ENCODE measurements around the gene EZR. TPM values are rescaled to one million over a fixed set of nuclear protein-coding genes. Genes with fewer than 3 reads are reported as not detected.
A peak's percentile ranks its signal among the peaks of the same experiment; 100 is the strongest.
"Not testable (repeated sequence)": the region's sequence is repeated elsewhere in the genome, so short reads cannot be mapped to it uniquely, and the experiment has no call there.

EZR gene
- total RNA-seq, 1 experiment from 2014 or later, result 201 TPM

GRCh38 chr6:158825038-158825950, 6.1 kb upstream of the EZR start:
- in situ Hi-C loops (cut with HindIII; ENCODE audit: low pct_unique_long_range_greater_than_20kb, low sequenced_read_pairs), result no loop called here
- DNase-seq (ENCODE audit: low read depth), result no peak

- in situ Hi-C loops (cut with HindIII; ENCODE audit: low pct_unique_long_range_greater_than_20kb, low sequenced_read_pairs); DNase-seq (ENCODE audit: low read depth): not testable (repeated sequence)
Measured at GRCh38 chr6:158823616-158824015, 4.4 kb upstream of the EZR start.

DNA sequence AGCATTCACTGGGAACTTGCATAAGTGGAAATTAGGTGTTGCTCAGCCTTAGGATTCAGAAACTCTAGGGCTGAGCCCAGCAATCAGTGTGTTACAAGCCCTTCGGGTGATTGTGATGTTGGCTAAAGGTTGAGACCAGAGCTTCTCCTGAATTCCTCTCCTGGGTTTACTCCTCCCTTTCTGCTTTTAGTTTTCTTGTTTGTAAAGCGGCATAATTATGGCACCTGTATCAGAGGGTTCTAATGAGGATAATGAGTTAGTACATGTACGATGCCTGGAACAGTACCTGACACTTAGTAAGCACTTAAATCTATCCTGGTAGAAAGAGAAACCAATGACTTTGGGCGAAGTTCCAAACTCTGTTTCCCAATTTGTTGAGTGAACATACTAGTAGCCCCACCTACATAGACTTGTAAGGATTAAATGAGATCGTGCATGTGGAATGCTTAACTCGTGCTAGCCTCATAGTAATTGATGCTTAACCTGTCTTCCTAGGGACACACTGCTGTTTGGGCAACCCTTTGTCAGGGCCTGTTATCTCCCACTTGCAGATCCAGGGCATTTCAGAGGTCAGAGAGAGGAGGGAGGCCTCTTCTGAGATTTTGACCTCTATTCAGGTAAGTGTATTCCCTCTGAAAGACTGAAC, 932 bp upstream of the EZR start:
- in situ Hi-C loops (cut with HindIII; ENCODE audit: low pct_unique_long_range_greater_than_20kb, low sequenced_read_pairs), result no loop called here
- DNase-seq (ENCODE audit: low read depth), result peak; percentile 10

DNA sequence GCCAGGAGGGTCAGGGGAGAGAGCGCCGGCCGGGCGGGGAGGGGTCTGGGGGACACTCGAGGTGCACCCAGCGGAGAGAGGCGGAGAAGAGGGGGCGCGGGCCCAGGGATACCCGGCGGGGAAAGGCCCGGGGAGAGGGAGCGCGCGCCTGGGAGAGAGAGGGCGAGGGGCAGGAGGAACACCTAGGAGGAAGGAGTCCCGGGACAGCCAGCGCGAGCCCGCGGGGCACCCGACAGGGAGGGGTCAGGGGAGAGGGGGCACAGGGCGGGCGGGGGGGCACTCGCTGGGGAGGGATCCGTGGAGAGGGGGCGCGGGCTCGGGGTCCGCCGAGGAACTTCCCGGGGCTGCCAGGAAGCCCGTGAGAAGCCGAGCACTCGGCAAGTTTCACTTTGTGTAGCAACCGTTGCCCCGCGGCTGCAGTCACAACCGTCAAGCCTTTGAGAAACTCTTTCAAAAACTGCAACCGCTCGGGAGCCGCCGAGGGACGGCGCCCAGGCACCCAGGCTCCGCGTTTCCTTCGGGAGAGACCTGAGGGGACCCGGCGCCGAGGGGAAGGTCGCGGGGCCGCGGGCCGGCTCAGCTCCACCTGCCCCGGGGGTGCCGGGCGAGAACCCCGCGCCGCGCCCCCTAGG, 471 bp downstream of the EZR start:
- DNase-seq (ENCODE audit: low read depth), result peak; percentile 33

GRCh38 chr6:158817728-158818580, 1.2 kb downstream of the EZR start:
- in situ Hi-C loops (cut with HindIII; ENCODE audit: low pct_unique_long_range_greater_than_20kb, low sequenced_read_pairs), result no loop called here
- peak; percentile 64 for DNase-seq (ENCODE audit: low read depth)

More for the DNA sequence above, 471 bp downstream of the EZR start:
- in situ Hi-C loops (cut with HindIII; ENCODE audit: low pct_unique_long_range_greater_than_20kb, low sequenced_read_pairs), result no loop called here

DNA sequence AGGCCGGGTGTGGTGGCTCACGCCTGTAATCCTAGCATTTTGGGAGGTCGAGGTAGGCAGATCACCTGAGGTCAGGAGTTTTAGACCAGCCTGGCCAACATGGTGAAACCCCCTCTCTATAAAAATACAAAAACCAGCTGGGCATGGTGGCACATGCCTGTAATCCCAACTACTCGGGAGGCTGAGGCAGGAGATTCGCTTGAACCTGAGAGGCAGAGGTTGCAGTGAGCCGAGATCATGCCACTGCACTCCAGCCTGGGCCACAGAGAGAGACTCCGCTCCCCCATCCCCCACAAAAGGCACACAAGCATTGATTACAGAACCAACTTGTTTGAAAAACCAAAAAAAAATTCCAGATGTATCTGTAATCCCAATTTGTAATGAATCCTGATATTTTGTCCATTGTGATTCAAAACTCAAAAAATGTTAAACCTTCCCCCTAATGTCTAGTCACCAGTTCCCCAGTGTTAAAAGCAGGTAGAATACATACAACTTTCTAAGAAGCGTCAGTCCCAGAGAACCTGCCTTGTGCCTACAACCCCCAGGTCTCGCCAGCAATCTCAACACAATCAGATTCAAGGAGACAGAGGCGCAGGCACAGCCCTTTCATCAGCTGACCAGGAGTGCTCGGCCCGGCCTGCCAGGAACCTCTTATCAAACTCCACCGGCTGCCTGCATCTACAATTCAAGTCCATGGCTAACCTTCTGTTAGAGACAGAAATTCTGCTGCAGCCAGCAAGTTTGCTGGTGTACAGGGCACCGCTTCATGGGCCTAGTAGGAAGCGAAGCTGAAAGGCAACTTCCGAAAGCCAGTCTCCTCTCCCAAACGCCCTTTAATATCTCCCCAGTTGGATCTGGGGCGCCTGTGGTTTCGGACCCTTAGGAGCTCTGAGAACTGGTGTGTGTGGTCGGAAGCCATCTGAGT, 2.1 kb downstream of the EZR start:
- in situ Hi-C loops (cut with HindIII; ENCODE audit: low pct_unique_long_range_greater_than_20kb, low sequenced_read_pairs), result no loop called here
- DNase-seq (ENCODE audit: low read depth), result peak; percentile 28

DNA sequence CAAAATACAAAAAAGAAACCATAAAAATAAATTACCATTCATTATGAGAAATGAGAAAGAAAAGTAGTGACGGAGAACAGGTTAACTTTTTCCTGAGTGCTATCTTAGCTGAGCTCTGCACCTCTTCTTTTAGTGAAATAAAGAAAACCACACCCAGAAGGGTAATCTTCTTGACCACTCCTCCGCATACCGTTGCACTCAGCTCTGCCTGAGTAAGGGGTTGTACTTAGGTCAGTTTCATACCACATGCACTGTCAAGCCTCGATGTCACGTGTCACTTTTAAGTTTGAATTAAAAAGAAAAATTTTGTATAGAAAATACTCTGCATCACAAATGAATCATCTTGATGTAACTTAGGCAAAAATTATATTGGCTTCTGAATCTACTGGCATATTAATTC, 2.8 kb downstream of the EZR start:
- in situ Hi-C loops (cut with HindIII; ENCODE audit: low pct_unique_long_range_greater_than_20kb, low sequenced_read_pairs), result no loop called here
- peak; percentile 28 for DNase-seq (ENCODE audit: low read depth)

GRCh38 chr6:158815907-158816306, 3.3 kb downstream of the EZR start:
- in situ Hi-C loops (cut with HindIII; ENCODE audit: low pct_unique_long_range_greater_than_20kb, low sequenced_read_pairs), result no loop called here
- no peak for DNase-seq (ENCODE audit: low read depth)

- no peak for DNase-seq (ENCODE audit: low read depth)
- in situ Hi-C loops (cut with HindIII; ENCODE audit: low pct_unique_long_range_greater_than_20kb, low sequenced_read_pairs), result no loop called here
Measured at GRCh38 chr6:158815379-158815724, 3.8 kb downstream of the EZR start.

DNA sequence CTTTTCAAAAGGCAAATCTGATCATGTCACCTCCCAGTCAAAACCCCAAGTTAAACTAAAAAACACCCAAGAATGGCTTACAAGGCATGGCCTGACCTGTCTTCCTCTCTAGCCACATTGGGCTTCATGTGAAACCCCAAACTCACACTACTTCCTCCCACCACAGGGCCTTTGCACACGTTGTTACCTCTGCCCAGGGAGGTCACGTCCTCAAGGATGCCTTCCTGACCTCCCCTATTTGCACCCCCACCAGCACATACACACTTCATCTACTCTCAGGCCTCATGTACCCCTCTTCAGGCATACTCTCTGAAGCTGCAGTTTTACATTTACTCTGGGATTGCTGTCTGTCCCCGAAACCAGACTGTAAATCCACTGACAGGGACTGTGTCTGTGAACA, 6.1 kb downstream of the EZR start:
- no peak for DNase-seq (ENCODE audit: low read depth)
- in situ Hi-C loops (cut with HindIII; ENCODE audit: low pct_unique_long_range_greater_than_20kb, low sequenced_read_pairs), result no loop called here

- no peak for DNase-seq (ENCODE audit: low read depth)
- in situ Hi-C loops (cut with HindIII; ENCODE audit: low pct_unique_long_range_greater_than_20kb, low sequenced_read_pairs), result no loop called here
Measured at GRCh38 chr6:158812611-158813010, 6.6 kb downstream of the EZR start.

DNA sequence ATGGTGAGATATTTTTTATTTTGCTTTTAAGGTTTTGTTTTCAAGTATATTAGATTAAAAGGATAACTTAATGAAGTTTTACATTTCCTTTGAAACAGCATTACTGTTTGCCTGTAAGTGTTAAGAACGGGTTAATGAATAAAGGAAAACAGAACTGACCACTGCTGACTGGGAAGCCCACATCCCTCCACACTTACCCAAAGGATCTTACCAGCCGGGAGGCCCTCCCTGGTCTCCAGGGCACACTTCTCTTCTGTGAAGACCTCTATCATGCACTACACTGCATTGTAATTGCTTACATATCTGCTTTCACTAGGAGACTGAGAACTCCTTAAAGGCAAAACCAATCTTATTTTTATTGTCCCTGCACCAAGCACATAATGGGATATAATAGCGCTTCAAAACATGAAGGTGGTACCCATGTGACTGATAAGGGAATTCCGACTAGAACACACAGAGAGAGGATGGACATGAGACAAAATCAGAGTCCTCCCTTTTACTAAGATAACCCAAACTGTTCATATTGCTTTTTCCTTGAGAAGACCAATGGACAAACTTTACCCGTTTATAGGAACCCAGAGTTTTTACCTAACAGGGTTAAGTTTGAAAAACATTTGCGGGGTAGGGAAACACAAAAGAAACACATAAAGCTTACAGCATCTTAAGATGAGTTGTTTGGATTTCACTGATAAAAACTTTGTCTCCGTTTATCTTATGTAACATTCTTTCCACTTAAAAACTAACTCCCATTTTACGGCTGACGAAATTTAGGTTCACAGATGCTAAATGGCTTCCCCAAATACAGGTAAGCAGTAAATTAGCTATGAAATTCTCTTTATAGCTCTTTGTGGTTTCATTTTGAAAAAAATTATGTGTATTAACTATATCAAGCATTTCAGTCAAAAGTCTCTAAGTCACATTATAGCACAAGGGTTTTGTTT, 8.7 kb downstream of the EZR start:
- in situ Hi-C loops (cut with HindIII; ENCODE audit: low pct_unique_long_range_greater_than_20kb, low sequenced_read_pairs), result no loop called here
- no peak for DNase-seq (ENCODE audit: low read depth)

DNA sequence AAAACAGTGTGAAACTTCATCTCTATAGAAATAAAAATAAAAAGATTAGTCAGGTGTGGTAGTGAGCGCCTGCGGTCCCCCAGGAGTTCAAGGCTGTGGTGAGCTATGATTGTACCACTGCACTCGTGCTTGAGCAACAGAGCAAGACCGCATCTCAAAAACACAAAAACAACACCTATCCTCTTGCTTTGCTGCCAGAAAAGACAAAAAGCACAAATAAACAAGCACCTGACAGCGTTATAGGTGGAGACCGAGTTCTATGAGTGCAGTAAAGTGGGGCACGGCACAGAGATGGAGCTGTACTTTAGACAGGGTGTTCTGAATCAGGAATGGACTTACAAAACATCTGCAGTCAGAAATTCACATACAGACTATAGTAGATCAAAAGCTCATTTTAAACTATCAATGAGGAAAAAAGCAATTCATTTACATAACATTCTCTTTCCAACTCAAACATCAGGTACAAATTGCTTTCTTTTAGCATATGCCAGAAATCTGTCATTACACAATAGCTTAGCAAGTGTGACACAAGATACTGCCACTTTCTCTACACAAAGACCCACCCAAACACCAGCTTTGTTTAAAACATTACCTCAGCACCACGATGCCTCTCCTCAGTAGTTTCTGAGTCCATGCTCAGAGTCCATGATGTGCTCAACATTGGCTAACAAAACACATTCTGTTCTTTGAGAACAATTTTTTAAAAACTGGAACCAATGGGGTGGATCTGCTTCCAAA, 10.1 kb downstream of the EZR start:
- peak; percentile 44 for DNase-seq (ENCODE audit: low read depth)
- in situ Hi-C loops (cut with HindIII; ENCODE audit: low pct_unique_long_range_greater_than_20kb, low sequenced_read_pairs), result no loop called here

- in situ Hi-C loops (cut with HindIII; ENCODE audit: low pct_unique_long_range_greater_than_20kb, low sequenced_read_pairs), result no loop called here
- no peak for DNase-seq (ENCODE audit: low read depth)
Measured at GRCh38 chr6:158808442-158808833, 10.7 kb downstream of the EZR start.

- in situ Hi-C loops (cut with HindIII; ENCODE audit: low pct_unique_long_range_greater_than_20kb, low sequenced_read_pairs), result no loop called here
- DNase-seq (ENCODE audit: low read depth), result no peak
Measured at GRCh38 chr6:158807515-158808441, 11.4 kb downstream of the EZR start.

Measured in Caki2 (cell line).